Activated CD4-positive, alpha-beta T cell treated with anti-CD3 and anti-CD28 coated beads, Interleukin-2, Interleukin-6, amounts not matched to agents 100 ng/mL and 50 ng/mL, durations not matched to agents 16 hours and 8 hours (primary cell): ENCODE measurements around the gene DYNLT3.

Experiments
- DNase-seq: peaks from one replicate; pipeline ENCODE4 v3.0.0-alpha.2; 2020

DYNLT3 gene

DNA sequence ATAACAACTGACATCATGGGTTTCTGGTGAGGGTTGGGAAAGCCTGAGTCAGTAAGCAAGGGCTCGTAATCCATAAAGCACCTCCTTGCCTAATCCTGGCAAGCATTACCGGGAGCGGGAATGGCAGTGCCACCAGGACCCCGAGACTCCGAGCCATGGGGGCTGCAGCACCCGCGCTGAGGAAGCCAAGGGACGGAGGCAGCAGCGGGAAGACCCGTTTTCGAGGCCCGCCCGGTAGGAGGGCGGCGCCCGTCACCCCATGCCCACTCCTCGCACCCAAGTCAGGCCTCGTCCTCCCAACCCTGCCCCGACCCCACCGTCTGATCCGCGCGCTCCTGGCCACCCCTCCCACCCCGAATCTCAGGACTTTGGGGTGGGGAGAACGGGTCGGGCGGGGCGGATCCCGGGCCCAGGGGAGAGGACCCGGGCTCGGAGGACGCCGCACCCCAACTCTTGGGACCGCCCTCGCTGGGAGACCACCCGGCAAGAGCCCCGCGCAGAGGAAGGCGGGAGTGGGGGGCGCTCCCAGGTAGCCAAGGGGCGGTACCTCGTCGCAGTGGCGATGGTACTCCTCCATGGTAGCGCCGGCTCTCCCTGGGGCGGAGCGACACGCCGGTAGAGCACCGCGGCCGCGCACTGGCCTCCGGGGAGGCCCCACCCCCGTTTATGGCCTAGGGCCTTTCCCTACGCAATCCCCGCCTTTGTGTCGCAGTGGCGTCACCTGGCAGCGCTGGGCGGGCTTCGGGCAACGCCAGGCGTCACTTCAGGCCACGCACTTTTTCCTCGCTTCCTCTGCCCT is at the start of gene DYNLT3:
Gene DYNLT3 (minus strand): TSS at position 638 of the 799 bp plus-strand sequence. CDS start 61 bp downstream, at position 577.
- DNase-seq, result peak; percentile 85

DNA sequence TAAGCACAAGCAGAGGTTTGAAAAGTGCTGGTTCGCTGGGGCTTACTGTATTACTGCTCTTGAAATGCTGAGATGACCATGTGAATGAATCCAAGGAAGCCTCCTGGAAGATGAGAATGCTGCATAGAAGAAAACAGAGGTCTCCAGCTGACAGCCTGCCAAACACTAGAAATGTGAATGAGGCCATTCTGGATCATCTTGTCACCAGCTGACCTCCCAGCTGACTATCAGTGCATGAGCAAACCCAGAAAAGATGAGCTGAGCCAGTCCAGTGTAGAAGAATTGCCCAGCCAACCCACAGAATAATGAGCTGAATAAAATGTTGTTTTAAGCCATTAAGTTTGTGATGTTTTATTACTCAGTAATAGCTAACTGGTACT is 49.1 kb upstream of the DYNLT3 start:
- DNase-seq, result no peak

DNA sequence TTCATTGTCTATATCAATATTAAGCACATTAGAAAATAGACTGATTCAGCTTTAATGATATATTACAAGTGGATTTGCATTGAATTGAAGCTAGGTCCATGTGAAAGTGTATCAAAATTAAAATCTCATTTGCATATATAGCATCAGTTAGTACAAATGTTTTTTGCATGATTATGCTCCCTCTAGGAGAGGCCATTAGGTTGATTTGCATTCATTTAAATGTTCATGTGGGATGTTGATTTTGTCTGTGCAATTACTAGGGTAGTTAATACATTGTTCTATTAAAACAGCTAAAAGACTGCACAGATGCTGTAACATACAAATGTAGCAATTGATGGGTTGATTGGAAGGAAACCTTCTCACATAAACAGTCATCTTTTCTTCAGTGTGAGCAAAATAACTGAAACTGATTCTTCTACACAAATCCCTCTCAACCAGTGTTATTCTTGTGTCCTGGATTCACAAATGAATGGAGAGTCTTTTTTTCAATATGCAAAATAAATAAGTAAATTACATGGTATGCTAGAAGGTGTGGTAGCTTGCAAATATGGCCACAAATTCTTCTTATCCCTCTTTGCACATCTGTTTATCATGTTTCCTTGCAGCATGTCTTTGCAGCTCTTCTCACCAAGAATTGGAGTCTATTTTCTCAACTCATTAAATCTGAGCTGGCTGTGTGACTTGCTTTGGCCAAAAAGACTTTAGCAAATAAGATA is 48.6 kb upstream of the DYNLT3 start:
- no peak for DNase-seq

DNA sequence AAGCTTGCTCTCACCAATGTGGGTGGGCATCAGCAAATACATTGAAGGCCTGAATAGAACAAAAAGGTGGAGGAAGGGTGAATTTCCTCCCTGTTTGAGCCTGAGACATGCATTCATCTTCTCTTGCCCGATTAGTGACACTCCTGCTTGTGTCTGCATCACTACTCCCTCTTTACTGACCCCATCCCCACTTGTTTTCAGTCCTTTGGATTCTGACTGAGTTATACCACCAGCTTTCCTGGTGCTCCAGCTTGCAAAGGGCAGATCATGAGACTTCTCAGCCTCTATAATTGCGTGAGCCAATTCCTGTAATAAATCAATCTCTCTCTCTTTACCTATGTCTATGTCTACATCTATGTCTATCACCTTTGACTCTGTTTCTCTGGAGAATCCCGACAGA is 47.4 kb upstream of the DYNLT3 start:
- DNase-seq, result no peak

DNA sequence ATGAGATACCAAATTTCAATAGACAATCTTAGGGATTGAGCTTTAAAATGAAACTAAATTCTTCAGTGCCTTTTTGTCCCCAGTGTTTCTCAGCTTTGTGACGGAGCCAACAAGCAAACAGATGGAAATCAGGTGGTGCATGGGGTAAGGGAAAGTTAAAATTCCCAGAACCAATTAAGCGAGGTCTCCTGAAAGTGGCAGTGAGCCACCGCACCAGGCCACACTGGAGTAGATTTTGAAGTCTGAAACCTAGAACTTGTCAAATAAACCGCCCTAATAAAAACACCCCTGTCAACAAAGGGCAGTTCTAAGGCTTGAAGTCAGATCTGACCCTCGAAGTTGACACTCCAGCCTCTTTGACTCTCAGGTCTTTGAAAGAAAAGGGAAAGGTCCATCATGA is 40.6 kb upstream of the DYNLT3 start:
- DNase-seq, result no peak

- DNase-seq, result no peak
These were observed 40.0 kb upstream of the DYNLT3 start for GRCh38 chrX:37887347-37887746.

- DNase-seq, result no peak
These were observed 35.8 kb upstream of the DYNLT3 start for GRCh38 chrX:37883196-37883595.

- no peak for DNase-seq
These were observed 32.3 kb upstream of the DYNLT3 start for GRCh38 chrX:37879692-37880091.

- no peak for DNase-seq
These were observed 29.3 kb upstream of the DYNLT3 start for GRCh38 chrX:37876716-37877115.

DNA sequence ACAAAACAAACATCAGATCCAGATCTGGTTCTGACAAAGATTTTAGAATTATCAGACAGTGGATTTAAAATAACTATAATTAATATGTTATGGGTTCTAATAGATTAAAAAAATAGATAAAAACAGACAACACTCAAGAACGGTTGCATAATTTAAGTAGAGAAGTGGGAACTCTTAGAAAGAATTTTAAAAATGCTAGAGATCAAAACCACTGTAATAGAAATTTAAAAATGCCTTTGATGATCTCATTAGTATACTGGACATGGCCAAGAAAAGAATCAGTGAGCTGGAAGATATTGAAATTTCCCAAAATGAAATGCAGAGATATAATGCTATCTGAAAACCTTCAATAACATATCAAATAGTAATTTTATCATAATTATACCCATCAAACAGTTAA is 28.3 kb upstream of the DYNLT3 start:
- DNase-seq, result no peak

DNA sequence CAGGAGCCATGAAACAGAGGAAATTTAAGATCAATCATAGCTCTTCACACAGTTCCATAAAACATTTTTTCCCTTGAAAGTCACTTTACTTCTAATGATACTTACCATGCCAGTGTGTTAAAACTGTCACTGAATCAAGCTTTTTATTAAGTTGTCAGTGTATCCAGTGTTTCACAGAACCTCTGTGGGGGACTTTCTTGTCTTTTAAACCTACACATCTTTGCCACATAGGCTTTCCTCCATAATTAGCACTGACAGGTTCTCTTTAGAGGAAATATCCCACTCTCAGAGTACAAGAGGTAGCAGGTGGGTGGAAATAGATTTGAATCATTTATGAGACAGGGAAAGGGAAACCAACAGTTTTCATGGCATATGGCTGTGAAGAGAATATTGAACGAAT is 25.8 kb upstream of the DYNLT3 start:
- DNase-seq, result no peak

DNA sequence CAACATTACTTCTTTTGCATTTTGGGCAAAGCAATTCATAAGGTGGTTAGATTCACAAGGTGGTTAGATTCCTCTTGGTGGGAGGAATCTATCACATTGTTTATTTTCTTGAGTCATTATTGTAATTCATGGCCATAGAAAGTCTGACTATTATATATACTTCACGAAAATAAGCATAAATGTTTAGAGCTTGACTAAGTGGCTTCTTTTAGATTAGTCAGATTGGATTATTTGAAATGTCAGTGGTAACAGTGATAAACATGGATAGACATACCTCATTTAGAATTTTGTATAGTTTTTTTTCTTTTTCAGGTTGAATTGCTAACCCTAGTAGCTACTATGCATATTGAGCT is 24.9 kb upstream of the DYNLT3 start:
- DNase-seq, result no peak

- DNase-seq, result peak; percentile 28
These were observed 24.4 kb upstream of the DYNLT3 start for GRCh38 chrX:37871626-37872302.

- DNase-seq, result no peak
These were observed 20.3 kb upstream of the DYNLT3 start for GRCh38 chrX:37867536-37868153.

DNA sequence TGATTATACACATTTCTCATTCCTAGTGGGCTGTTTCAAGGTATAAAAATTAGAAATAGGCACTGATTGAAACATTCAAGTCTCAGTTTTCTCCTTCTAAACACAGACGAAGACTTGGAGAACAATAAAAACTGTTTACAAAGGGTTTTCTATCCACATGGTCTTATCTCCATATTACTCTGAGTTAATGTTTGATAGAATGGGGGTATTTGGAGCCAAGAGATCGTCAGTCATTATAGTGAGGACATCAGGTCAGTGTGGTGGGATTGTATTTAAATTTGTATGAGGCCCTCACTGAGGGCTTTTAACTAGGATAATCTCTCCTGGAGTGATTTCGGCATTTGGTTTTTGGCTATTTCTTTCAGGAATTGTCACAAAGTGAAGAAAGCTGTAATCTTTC is 16.4 kb upstream of the DYNLT3 start:
- DNase-seq, result no peak

- no peak for DNase-seq
These were observed 15.5 kb upstream of the DYNLT3 start for GRCh38 chrX:37862851-37863250.

- no peak for DNase-seq
These were observed 13.3 kb upstream of the DYNLT3 start for GRCh38 chrX:37860721-37861120.

- no peak for DNase-seq
These were observed 7.4 kb upstream of the DYNLT3 start for GRCh38 chrX:37854748-37855147.

DNA sequence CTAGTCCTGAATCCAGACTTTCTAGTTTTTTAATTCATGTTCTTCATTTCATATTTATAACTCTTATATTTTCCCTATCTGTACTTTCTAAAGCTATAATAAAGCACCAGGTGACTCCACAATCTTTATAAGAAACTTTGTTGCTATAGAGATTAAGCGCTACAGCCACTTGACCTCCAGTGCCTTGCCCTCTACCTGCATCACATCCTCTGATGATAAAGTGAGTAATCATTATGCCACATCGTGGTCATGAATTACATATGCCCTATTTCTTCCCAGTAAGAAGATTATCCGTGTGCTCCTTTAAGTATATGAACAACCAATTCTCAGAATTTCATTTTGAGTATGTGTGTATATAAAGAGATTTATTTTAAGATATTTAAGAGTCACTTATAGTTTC is 6.8 kb upstream of the DYNLT3 start:
- no peak for DNase-seq

DNA sequence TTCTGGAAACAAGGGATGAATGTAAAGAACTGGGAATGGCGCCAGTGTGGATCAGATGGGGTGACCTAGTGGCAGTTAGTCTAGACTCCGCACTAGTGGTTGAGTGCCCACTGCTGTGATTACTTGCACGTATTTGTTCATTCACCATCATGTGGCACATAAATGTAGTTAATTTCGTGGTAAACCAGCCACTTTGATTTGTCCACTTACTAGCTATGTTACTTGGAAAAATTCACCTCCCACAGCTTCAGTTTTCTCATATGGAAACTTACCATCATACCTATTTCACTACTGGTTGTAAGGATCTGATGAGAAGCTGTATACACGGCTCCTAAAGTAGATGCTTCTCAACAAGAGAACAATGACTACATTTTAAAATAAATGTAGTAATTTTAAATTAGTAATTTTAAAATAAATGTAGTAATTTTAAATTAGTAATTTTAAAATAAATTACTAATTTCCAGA is 394 bp upstream of the DYNLT3 start:
- DNase-seq, result no peak

DNA sequence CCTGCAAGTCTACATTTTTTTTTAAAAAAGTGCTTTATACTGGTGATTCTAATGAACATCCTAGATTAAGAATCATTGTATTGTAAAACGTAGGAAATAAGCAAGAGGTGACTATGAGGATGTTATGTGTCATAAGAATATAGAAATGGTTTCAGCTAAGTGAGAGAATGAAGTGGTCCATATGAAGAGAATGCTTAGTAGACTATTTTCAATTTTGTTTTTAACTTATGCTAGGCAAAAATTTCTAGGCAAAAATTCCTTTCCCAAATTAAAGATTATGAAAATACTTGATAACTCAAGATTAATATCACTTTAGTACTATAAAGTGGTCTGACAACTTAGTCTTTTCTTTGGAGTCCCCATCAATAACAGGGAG is 825 bp downstream of the DYNLT3 start:
- DNase-seq, result no peak

- DNase-seq, result peak; percentile 6
These were observed 1.2 kb downstream of the DYNLT3 start for GRCh38 chrX:37846141-37846540.

DNA sequence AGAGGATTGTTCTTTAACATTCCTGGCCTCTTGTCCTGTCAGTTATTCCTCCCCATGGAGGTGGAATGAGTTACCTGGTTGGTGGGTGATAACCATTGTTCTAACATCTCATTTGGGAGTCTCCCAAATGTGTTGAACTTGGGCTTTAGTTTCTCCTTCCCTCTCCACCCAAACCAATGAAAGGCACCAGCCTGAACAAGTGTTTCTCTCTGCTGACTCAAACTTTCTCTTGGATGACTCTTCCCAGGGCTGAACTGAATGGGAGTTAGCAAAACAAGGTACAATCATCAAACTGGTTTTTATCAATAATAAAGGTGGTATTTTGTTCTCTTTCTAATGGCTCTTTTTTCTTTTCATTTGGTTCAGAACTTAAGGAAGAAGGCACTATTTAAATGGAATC is 2.7 kb downstream of the DYNLT3 start:
- no peak for DNase-seq

DNA sequence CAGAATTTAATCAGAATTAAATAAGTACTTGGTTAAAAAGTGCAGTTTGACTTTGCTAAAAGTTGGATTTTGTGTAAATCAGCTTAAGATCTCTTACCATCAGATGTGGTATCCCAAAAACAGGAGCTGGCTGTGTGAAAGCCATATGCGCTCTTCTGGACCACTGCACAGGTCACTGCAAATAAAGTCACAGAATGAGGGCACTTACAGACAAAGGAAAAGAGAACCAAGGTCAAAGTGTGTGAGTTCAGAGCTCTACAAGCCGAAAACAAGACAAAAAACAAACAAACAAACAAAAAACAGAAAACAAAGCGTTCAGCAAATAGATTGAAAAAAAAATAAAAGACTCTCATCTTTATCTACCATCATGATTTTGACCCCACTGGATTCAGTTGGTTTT is 6.4 kb downstream of the DYNLT3 start:
- no peak for DNase-seq
